Upper lobe of left lung (tissue), 4 donors: ENCODE measurements around the gene SUCLG2.
A peak's percentile ranks its signal among the peaks of the same experiment; 100 is the strongest.

Experiments
- CTCF ChIP-seq, 6 experiments: fragments of 450-650 bp in 4 of 6; fragments of 200-600 bp in 2 of 6; sonication (generic) in 2 of 6; IDR thresholded peaks; one replicate each; pipeline ENCODE4 v1.5.1; 2016 to 2019; ENCODE audit warnings: antibody characterized with exemption in 6 of 6
- EP300 ChIP-seq, 4 donors: sonication (generic); formaldehyde crosslinking; IDR thresholded peaks; one replicate each; pipeline ENCODE4 v1.5.1; 2017; ENCODE audit warnings: antibody characterized with exemption in 4 of 4, control low read depth in 2 of 4
- POLR2A ChIP-seq, 4 donors: fragments of 450-650 bp; IDR thresholded peaks; one replicate each; pipeline ENCODE4 v1.5.1; 2016 to 2017; ENCODE audit warnings: antibody characterized with exemption in 4 of 4, mild to moderate bottlenecking in 2 of 4
- POLR2AphosphoS5 ChIP-seq, 2 donors: sonication (generic); formaldehyde crosslinking; IDR thresholded peaks; one replicate each; pipeline ENCODE4 v1.5.1; 2017; ENCODE audit warnings: antibody characterized with exemption in 2 of 2

- TF ChIP-seq CTCF (IDR thresholded peaks at IDR 0.05), result no peak
- peak in 1 of 4 donors; percentile 64 for TF ChIP-seq POLR2A (IDR thresholded peaks at IDR 0.05)
- no peak for TF ChIP-seq EP300 (IDR thresholded peaks at IDR 0.05)
- TF ChIP-seq POLR2AphosphoS5 (IDR thresholded peaks at IDR 0.05), result peak in 1 of 2 donors; percentile 53
Observed at GRCh38 chr3:67655364-67656121, 1.1 kb upstream of the SUCLG2 start.
